ENCODE data around the gene GNAQ.

GRCh38 chr9:77977210-77977611, 54.4 kb downstream of the GNAQ start:
- TF ChIP-seq GATA2 (IDR thresholded peaks at IDR 0.05; ENCODE audit: low read depth, low read length) (no peak), GATA3 (IDR thresholded peaks at IDR 0.05; ENCODE audit: low read depth, low read length) (no peak)

Measured in SH-SY5Y (cell line).